ENCODE data around the gene PDZD8. TPM values are rescaled to one million over a fixed set of nuclear protein-coding genes. Genes with fewer than 3 reads are reported as not detected.

PDZD8 gene
- total RNA-seq, 1 experiment from 2014 or later: 16.0 TPM

GRCh38 chr10:117228210-117228609 is 147.0 kb downstream of the PDZD8 start:
- H3K4me1 ChIP-seq (replicated peaks; ENCODE audit: insufficient read depth): no peaks in the 10 kb centered on the region
- intact Hi-C loops (cut with micrococcal nuclease; ENCODE audit: unreplicated experiment): no loop called here
- TF ChIP-seq EZH2 (IDR thresholded peaks at IDR 0.05; ENCODE audit: low read depth): no peak
- TF ChIP-seq CTCF (conservative IDR thresholded peaks at IDR 0.05): no peak
- H3F3A ChIP-seq (ENCODE audit: insufficient read depth, low read depth): no peaks in the 10 kb centered on the region
- no peaks in the 10 kb centered on the region for H3K79me2 ChIP-seq (ENCODE audit: low read depth)
- no TSS peak for BruUV-seq (replicated peaks)
- no peak for DNase-seq
- no peak overlapping the region for H3K27ac ChIP-seq
- H3K4me2 ChIP-seq: no peak overlapping the region
- H3K9me2 ChIP-seq (ENCODE audit: insufficient read depth): no peaks in the 10 kb centered on the region
- POLR2A ChIA-PET (ENCODE audit: unreplicated experiment): no interaction called here
- H4K20me1 ChIP-seq (ENCODE audit: insufficient read depth): no peaks in the 10 kb centered on the region
- H2AFZ ChIP-seq: no peak overlapping the region
- no peaks in the 10 kb centered on the region for H3K36me3 ChIP-seq (ENCODE audit: low read depth)
- H3K4me3 ChIP-seq: no peak overlapping the region
- H3K9me3 ChIP-seq (ENCODE audit: insufficient read depth, low read depth): no peaks in the 10 kb centered on the region
- CTCF ChIA-PET: no interaction called here
- peaks cover 27% of the 10 kb centered on the region for H3K27me3 ChIP-seq (ENCODE audit: insufficient read depth, low read depth)

Other genes starting within 250 kb of the PDZD8 start
- not detected in 2 replicates for gene VAX1, start 237.2 kb downstream of the PDZD8 start, total RNA-seq (2021)
- gene KCNK18, start 178.0 kb downstream of the PDZD8 start, total RNA-seq (2021): not detected in 2 replicates
- gene SLC18A2, start 134.3 kb downstream of the PDZD8 start, total RNA-seq (2021): not detected in 2 replicates
- not detected in 2 replicates for gene EMX2, start 167.3 kb upstream of the PDZD8 start, total RNA-seq (2021)